ENCODE measurements around the gene BCCIP.

- TF ChIP-seq CTCF (conservative IDR thresholded peaks at IDR 0.05; ENCODE audit: low read length) (no peak), EZH2phosphoT487 (IDR thresholded peaks at IDR 0.05; ENCODE audit: borderline replicate concordance, low read depth, low read length) (no peak)
Observed at GRCh38 chr10:125797994-125798662, 25.2 kb upstream of the BCCIP start.
